HG02885 (cell line): ENCODE measurements around the gene RBBP9.
"Not testable (repeated sequence)": the region's sequence is repeated elsewhere in the genome, so short reads cannot be mapped to it uniquely, and the experiment has no call there.

Experiments
- ATAC-seq: cut with Tn5 transposase; IDR thresholded peaks from one replicate; pipeline ENCODE4 v1.9.1; 2021; ENCODE audit warnings: mild to moderate bottlenecking; ENCODE audit not compliant: unreplicated experiment, poor library complexity

RBBP9 gene

GRCh38 chr20:18506744-18507143, 9.7 kb upstream of the RBBP9 start:
- no peak for ATAC-seq

GRCh38 chr20:18504479-18505060, 7.5 kb upstream of the RBBP9 start:
- ATAC-seq, result no peak

GRCh38 chr20:18501672-18502071, 4.6 kb upstream of the RBBP9 start:
- ATAC-seq, result not testable (repeated sequence)

GRCh38 chr20:18497603-18498002, 578 bp upstream of the RBBP9 start:
- no peak for ATAC-seq

- ATAC-seq, result no peak
Observed at GRCh38 chr20:18496042-18496441, 983 bp downstream of the RBBP9 start.

- no peak for ATAC-seq
Observed at GRCh38 chr20:18488301-18488700, 8.7 kb downstream of the RBBP9 start.

- no peak for ATAC-seq
Observed at GRCh38 chr20:18481596-18481995, 15.4 kb downstream of the RBBP9 start.

- ATAC-seq, result no peak
Observed at GRCh38 chr20:18477821-18478220, 19.2 kb downstream of the RBBP9 start.

- no peak for ATAC-seq
Observed at GRCh38 chr20:18477218-18477617, 19.8 kb downstream of the RBBP9 start.

- ATAC-seq, result peak; percentile 99
Observed at GRCh38 chr20:18466894-18467730, 29.9 kb downstream of the RBBP9 start, which contains the start of the genes DZANK1 and POLR3F. DZANK1 (minus strand) TSS chr20:18467030; CDS start chr20:18465358, 1,672 bp downstream. POLR3F (plus strand) TSS chr20:18467390; CDS start chr20:18467507, 117 bp downstream.

GRCh38 chr20:18466574-18466893, 30.5 kb downstream of the RBBP9 start:
- ATAC-seq, result no peak

GRCh38 chr20:18465536-18466200, 31.4 kb downstream of the RBBP9 start:
- ATAC-seq, result no peak

- ATAC-seq, result no peak
Observed at GRCh38 chr20:18456600-18456999, 40.4 kb downstream of the RBBP9 start.

GRCh38 chr20:18443886-18444285, 53.1 kb downstream of the RBBP9 start:
- no peak for ATAC-seq

- ATAC-seq, result no peak
Observed at GRCh38 chr20:18440403-18440802, 56.6 kb downstream of the RBBP9 start.

GRCh38 chr20:18436847-18437246, 60.2 kb downstream of the RBBP9 start:
- ATAC-seq, result no peak
